ENCODE data around the gene CSRNP3.

- TF ChIP-seq, protein P1, sequence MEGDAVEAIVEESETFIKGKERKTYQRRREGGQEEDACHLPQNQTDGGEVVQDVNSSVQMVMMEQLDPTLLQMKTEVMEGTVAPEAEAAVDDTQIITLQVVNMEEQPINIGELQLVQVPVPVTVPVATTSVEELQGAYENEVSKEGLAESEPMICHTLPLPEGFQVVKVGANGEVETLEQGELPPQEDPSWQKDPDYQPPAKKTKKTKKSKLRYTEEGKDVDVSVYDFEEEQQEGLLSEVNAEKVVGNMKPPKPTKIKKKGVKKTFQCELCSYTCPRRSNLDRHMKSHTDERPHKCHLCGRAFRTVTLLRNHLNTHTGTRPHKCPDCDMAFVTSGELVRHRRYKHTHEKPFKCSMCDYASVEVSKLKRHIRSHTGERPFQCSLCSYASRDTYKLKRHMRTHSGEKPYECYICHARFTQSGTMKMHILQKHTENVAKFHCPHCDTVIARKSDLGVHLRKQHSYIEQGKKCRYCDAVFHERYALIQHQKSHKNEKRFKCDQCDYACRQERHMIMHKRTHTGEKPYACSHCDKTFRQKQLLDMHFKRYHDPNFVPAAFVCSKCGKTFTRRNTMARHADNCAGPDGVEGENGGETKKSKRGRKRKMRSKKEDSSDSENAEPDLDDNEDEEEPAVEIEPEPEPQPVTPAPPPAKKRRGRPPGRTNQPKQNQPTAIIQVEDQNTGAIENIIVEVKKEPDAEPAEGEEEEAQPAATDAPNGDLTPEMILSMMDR (IDR thresholded peaks at IDR 0.05 in 8 of 11, conservative IDR thresholded peaks at IDR 0.05 in 3 of 11) = no peak
- TF ChIP-seq POLR2AphosphoS5 (IDR thresholded peaks at IDR 0.05) (no peak), POLR2A (IDR thresholded peaks at IDR 0.05) (no peak)
Observed at GRCh38 chr2:165513479-165513878, 44.0 kb downstream of the CSRNP3 start.

All from spleen (tissue), 7 donors.